Left cardiac atrium (tissue), 4 donors: ENCODE measurements around the gene NOS1. TPM values are rescaled to one million over a fixed set of nuclear protein-coding genes. Genes with fewer than 3 reads are reported as not detected.

Experiments
- ATAC-seq, 2 donors: fragments of 200-7000 bp; cut with Tn5 transposase; one replicate each; pipeline ENCODE4 v1.9.1; 2020; ENCODE audit warnings: mild to moderate bottlenecking in 2 of 2, moderate library complexity in 2 of 2
- DNase-seq: peaks from one replicate; pipeline ENCODE4 v3.0.0-alpha.2; 2020
- intact Hi-C, 2 donors: fragments of 100-400 bp; cut with DNase I; formaldehyde crosslinking; loops; one replicate each; pipeline versions ENCODE4 v1.14.1 to v1.15.1; 2022 to 2023
- total RNA-seq, 2 donors: library from RNA; stranded (reverse); fragmentation: NEBNext Ultra II Directional; extraction: Animal tissue kit (Norgen Biotek cat#: 25700); gene quantifications; one replicate each; pipeline ENCODE4 v1.2.1, GENCODE V29; 2021
- donor health status: DM: no; HTN: yes; CAD: no.
- donor health status: DM: no; HTN: yes; CAD: no; lungs with severe emphysema.
- donor health status: DM: yes; HTN: yes; CAD: no.
- donor health status: Dilated cardiomyopathy.

Gene NOS1
- total RNA-seq, 2 donors from 2014 or later, result 0.06 to 0.89 TPM

DNA sequence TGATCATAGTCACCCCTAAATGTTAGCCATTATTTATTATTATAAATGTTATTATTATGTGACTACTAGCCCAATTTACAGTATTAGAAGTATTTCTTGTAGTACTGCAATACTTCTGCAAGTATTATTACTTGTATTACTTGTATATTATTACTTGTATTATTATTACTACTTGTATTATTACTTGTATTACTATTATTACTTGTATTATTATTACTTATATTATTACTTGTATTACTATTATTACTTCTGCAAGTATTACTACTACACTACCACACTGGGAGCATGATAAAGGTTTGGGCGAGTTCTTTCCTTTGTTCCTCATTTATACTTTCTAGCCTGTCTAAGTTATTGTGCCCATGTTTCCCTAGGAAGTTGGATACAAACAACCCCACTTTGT is 67.9 kb downstream of the NOS1 start:
- intact Hi-C loops, result no loop called here
- DNase-seq (no peak), ATAC-seq (no peak)

DNA sequence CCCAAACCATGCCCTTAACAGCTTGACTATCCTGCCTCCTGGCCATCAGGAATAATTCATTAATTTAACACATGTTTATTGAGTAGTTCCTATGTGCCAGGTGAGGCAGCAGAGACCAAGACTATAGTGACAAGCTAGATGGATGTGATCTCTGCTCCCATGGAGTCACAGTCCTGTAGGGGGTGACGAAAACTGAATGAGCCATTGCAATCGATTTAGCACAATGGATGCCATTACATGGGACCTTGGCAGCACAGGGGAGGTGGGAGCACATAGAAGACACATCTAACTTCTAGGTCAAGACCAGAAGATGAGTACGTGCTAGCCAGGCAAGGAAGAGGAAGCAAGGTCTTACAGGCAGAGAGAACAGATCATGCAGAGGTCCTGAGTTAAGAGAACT is 68.7 kb downstream of the NOS1 start:
- DNase-seq (no peak), ATAC-seq (no peak)
- intact Hi-C loops, result no loop called here

DNA sequence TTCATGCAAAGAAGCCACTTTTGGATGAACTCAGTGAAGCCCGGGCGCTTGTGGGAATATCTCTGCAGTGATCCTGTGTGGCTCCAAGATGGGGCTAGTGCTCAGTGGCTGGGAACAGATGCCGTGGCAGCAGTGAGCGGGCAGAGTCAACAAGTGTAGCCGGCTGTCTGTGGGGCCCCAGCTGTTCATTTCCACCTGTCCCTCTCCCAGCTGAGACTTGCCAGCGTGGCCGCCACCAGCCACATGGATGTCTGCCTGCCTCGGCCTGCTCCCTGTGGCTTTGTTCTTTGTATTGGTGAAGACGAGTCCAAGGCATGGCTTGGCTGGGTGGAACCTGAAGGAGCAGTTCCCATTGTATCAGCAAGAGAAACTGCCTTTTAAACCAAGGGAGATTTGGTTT is 77.3 kb downstream of the NOS1 start:
- intact Hi-C loops, result no loop called here

GRCh38 chr12:117282490-117282889 is 78.9 kb downstream of the NOS1 start:
- ATAC-seq, result no peak
- DNase-seq, result no peak
- intact Hi-C loops, result no loop called here

More for the DNA sequence above, 77.3 kb downstream of the NOS1 start:
- DNase-seq (no peak), ATAC-seq (no peak)

DNA sequence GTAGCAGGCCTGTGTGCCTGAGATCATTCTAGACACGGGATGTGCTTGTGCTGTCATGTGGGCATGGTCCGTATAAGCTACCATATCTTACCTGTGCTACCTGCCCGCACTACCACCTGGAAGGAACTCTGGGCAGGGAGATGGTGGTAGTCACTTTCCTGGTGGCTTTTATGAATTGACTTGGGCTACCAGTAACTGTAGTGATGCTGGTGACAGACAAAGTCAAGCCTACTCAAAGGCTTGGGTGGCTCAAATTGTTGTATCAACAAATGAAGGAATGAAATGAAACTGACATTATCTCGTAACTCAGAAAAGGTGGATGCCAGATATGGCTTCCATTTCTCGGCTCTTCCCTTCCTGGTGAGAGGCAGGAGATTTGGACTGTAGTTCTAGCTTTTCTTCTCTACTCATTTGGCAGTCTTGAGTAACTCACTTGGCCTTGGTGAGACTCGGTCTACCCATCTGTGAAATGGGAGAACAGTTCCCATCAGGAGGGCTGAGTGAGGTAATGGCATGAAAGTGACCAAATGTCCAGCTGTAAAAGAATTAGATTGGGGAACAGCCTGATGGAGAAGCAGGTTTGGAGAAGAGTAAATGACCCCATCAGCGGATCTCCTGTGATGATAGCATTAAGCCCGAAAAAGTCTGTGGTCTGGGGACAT is 81.3 kb downstream of the NOS1 start:
- no peak for ATAC-seq
- no peak for DNase-seq
- intact Hi-C loops, result no loop called here

DNA sequence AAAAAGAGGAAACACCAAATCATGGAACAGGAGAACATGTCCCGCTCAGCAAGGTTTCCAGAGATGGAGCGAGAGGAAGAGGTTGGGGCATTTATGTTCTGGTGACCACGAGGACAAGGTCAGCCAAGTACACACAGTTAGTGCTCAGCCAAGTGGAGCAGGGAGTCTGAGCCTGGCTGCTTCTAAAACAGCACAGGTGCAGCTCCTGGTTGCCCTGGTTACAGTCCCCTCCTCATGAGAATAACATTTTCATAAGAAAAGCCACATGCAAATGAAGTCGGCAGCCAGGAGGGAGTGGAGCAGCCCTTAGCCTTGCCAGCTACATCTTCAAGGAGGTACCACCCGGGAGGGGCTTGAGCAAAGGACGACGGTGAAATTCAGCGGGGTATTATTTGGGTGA is 81.8 kb downstream of the NOS1 start:
- intact Hi-C loops, result no loop called here

GRCh38 chr12:117277875-117278274 is 83.6 kb downstream of the NOS1 start:
- ATAC-seq (no peak), DNase-seq (no peak)
- intact Hi-C loops, result no loop called here

More for the DNA sequence above, 81.8 kb downstream of the NOS1 start:
- DNase-seq (no peak), ATAC-seq (no peak)

GRCh38 chr12:117273091-117273490 is 88.3 kb downstream of the NOS1 start:
- intact Hi-C loops, result no loop called here
- no peak for ATAC-seq

GRCh38 chr12:117272690-117273089 is 88.7 kb downstream of the NOS1 start:
- intact Hi-C loops, result no loop called here
- DNase-seq (no peak), ATAC-seq (no peak)

More at GRCh38 chr12:117273091-117273490, 88.3 kb downstream of the NOS1 start:
- DNase-seq, result no peak

DNA sequence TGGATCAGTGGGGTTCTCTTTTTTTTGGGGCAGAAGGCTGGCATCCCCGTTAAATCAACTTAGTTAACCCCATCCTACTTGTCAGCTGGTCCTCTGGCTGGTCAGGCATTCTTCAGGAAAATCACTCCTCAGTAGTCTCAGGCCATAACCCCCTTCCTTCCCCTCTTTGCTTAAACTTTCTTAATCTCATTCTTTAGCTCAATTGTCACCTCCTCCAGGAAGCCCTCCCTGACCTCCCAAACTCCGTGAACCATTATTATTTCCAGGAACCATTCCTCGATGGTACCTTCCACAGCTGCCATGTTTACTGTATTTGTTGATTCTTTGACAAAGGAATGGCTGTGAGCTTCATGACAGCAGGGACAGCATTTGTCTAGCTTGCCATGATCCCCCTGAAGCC is 98.7 kb downstream of the NOS1 start:
- ATAC-seq, result no peak
- no peak for DNase-seq
- intact Hi-C loops, result no loop called here

GRCh38 chr12:117261247-117261646 is 100.2 kb downstream of the NOS1 start:
- no peak for ATAC-seq
- DNase-seq, result no peak
- intact Hi-C loops, result no loop called here

GRCh38 chr12:117255386-117255785 is 106.0 kb downstream of the NOS1 start:
- intact Hi-C loops, result no loop called here

GRCh38 chr12:117243488-117243887 is 117.9 kb downstream of the NOS1 start:
- intact Hi-C loops, result no loop called here
- ATAC-seq (no peak), DNase-seq (no peak)

More at GRCh38 chr12:117255386-117255785, 106.0 kb downstream of the NOS1 start:
- ATAC-seq (no peak), DNase-seq (no peak)

DNA sequence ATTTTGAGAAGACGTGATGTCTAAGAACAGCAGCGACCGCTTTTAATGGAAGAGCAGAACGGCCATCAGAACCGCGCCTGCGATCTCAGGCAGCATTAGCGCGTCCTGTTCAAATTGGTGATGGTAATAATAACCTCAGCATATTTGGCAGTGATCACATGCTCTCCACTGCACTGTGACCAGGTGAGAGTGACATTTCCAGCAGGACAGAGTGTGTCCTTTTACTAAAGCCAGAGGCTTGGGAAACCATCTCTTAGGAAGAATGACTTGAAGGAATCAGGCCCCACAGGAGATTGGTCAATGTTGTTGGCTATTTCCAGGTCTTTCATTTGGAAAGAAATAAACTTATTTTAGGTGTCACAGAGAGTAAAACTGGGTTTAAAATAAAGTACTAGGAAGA is 119.7 kb downstream of the NOS1 start:
- no peak for ATAC-seq
- DNase-seq, result no peak
- intact Hi-C loops, result no loop called here

DNA sequence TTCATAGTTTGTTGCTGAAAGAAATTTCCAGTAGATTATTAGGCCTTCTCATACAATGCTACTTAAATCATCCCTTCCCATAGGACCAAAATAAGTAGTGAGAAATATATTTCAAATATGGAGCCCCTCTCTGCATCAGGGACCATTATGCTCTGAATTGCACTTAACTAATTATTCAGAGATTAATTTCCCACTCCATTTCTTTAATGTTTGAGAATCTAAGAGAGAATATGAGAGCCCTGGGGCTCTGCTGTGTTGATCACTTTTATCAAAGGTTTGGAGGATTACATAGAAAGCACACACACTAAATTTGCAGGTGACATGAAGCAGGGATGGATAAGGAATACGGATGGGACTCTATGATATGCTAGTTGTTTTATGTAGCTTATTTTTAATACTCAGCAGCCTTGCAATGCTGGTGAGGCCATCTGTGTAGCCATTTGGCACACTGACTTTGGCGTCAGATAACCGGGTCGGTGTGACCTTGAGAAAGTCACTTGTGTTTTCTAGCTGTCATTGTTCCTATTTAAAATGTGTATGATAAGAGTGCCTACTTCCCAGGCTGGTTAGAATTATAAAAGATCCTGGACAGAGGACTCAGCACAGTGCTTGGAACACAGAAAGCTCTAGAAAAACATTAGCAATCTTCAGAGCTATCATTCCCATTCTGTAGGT is 121.2 kb downstream of the NOS1 start:
- ATAC-seq, result no peak
- intact Hi-C loops, result no loop called here
- DNase-seq, result no peak

DNA sequence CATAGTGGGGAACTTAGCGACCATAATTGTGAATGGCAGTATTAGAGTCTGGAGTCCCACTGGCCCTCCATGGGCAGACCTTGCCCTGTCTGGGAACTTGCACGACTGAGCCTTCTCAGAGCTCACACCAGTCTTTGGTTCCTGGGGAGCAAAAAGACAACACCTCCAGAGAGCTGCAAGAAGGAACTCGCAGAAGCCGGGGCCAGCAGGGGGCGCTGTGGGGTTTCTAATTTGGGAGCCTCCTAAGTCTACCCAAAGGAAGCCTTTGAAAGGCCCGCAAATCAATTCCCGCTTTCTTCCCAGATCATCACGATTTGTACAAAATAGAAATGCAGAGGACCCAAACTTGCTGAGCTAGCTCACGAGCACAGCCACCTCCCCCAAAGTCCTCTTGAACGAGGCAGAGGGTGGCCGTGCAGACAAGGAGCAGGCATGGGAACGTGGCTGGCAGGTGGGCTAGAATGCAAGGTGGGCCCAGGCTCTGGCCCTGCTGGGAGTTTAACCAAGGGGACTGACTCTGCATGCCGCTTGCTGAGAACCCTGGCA is 124.9 kb downstream of the NOS1 start:
- intact Hi-C loops, result loop anchor here (2.0 to 10.0 kb wide), 4 partner anchors 126 to 600 kb away; partner anchors contain the start of gene NOS1 (in 1 of the 2)
- DNase-seq (peak; percentile 81), ATAC-seq (peak in 1 of 2 donors; percentile 24)

DNA sequence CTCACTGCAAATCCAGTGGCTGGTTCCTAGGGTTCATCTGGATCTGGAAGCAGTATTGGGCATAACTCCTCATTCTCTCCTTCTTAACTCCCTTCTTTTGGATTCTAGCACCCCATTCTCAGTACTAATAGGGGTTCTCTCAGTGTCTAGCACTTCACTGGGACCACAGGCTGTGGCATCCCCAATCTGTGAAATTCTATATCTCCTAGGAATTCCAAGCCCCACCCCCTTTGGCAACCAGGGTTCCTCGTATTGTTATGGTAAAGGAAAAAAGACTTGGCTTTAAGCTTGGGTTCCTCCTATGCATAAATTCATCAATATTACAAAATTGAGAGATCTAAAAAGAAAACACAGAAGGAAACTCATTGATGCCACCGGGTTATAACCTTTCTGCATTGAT is 126.2 kb downstream of the NOS1 start:
- no peak for ATAC-seq
- intact Hi-C loops, result loop anchor here (5.0 to 10.0 kb wide), 3 partner anchors 127 to 352 kb away; partner anchors contain the start of gene NOS1 (in 1 of the 2)

GRCh38 chr12:117234441-117234840 is 127.0 kb downstream of the NOS1 start:
- intact Hi-C loops, result loop anchor here in 1 of 2 donors (10.0 kb wide), 1 partner anchor 350 kb away; no protein-coding TSS in a partner anchor
- DNase-seq (no peak), ATAC-seq (no peak)

More for the DNA sequence above, 126.2 kb downstream of the NOS1 start:
- no peak for DNase-seq

DNA sequence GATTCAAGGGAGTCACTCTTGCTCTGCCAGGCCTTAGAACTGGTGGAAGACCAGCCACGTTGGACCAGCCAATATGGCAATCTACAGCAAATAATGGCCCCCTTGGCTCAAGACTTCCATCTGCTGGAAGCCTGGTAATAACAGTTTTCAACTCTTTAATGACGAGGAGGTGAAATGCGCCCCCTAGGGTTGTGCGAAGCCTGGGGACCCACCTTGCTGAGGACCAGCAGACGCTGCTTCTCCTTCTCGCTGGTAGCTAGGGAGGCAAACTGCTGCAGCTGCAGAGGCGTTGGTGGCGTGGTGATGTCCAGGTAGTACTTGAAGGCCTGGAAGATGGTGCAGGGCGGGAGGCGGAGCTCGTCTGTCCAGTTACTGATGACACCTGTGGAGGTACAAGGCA is 129.7 kb downstream of the NOS1 start:
- DNase-seq (no peak), ATAC-seq (no peak)
- intact Hi-C loops, result loop anchor here in 1 of 2 donors (10.0 kb wide), 1 partner anchor 353 kb away; no protein-coding TSS in a partner anchor

DNA sequence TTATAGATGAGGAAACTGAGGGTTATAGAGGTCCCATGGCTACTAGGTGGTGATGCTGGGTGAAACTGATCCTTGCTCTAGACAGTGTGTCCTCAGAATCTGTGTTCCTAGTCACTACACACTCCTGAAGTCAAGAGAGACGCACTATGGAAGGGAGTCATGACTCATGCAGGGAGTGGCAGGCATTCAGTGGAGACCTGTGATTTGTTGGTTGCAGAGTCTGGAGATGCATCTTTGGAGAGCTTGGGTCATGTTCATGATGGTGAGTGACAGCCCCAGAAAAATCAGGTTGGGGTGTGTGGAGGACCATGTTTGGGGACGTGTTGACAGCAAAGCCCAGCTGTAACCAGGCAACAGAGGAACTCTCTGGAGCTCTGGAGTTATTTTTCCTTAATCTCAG is 133.2 kb downstream of the NOS1 start:
- intact Hi-C loops, result no loop called here
- DNase-seq (no peak), ATAC-seq (no peak)
